Neural cell (in vitro differentiated cells): Measurements from ENCODE around the gene PTPRR. TPM values are rescaled to one million over a fixed set of nuclear protein-coding genes. Genes with fewer than 3 reads are reported as not detected.

Experiments used
- H2AFZ ChIP-seq: fragments of 200-600, 300-800 bp; sonication (generic), shearing (Covaris generic); 2 replicates; pipeline ENCODE4 v1.6.0; 2014; ENCODE audit warnings: low read depth, mild to moderate bottlenecking, antibody characterized with exemption, low read length, moderate library complexity
- H3F3A ChIP-seq: fragments of 200-600 bp; shearing (Covaris generic); 2 replicates; pipeline ENCODE4 v1.6.1; 2016; ENCODE audit warnings: mild to moderate bottlenecking, moderate library complexity, mixed read lengths, antibody characterized with exemption, low read length; ENCODE audit not compliant: insufficient read depth, poor library complexity, severe bottlenecking
- H3K27ac ChIP-seq: fragments of 200-600, 300-800 bp; sonication (generic), shearing (Covaris generic); 2 replicates; pipeline ENCODE4 v1.5.1; 2014; ENCODE audit warnings: mild to moderate bottlenecking, low read length, moderate library complexity
- H3K27me3 ChIP-seq: fragments of 300-800, 200-600 bp; sonication (generic), shearing (Covaris generic); 2 replicates; pipeline ENCODE4 v1.6.0; 2014; ENCODE audit warnings: mild to moderate bottlenecking, low read depth, low read length, moderate library complexity; ENCODE audit not compliant: insufficient read depth
- H3K36me3 ChIP-seq: fragments of 300-800, 200-600 bp; sonication (generic), shearing (Covaris generic); 2 replicates; pipeline ENCODE4 v1.5.1; 2014; ENCODE audit warnings: mild to moderate bottlenecking, antibody characterized with exemption, low read length, moderate library complexity; ENCODE audit not compliant: insufficient read depth
- H3K4me2 ChIP-seq: fragments of 300-800, 200-600 bp; sonication (generic), shearing (Covaris generic); 2 replicates; pipeline ENCODE4 v1.6.0; 2014; ENCODE audit warnings: mild to moderate bottlenecking, low read length
- H3K4me3 ChIP-seq: fragments of 300-800, 200-600 bp; sonication (generic), shearing (Covaris generic); 2 replicates; pipeline ENCODE4 v1.5.1; 2014; ENCODE audit warnings: mild to moderate bottlenecking, low read length, moderate library complexity
- H3K79me2 ChIP-seq: fragments of 200-600 bp; shearing (Covaris generic); replicated peaks from 2 replicates; pipeline ENCODE4 v1.6.0; 2014; ENCODE audit warnings: mild to moderate bottlenecking, low read length, moderate library complexity; ENCODE audit not compliant: insufficient read depth
- H3K9ac ChIP-seq: fragments of 300-800, 200-600 bp; sonication (generic), shearing (Covaris generic); 2 replicates; pipeline ENCODE4 v1.6.1; 2016; ENCODE audit warnings: mild to moderate bottlenecking, low read length, mixed read lengths
- H3K9me2 ChIP-seq: fragments of 200-600 bp; shearing (Covaris generic); 2 replicates; pipeline ENCODE4 v1.6.1; 2016; ENCODE audit warnings: mild to moderate bottlenecking, low read length, mixed read lengths; ENCODE audit not compliant: insufficient read depth
- H3K9me3 ChIP-seq: fragments of 200-600, 300-800 bp; sonication (generic), shearing (Covaris generic); 2 replicates; pipeline ENCODE4 v1.6.1; 2016; ENCODE audit warnings: mild to moderate bottlenecking, mixed run types, low read length, moderate library complexity, mixed read lengths
- H4K20me1 ChIP-seq: fragments of 200-600 bp; shearing (Covaris generic); 2 replicates; pipeline ENCODE4 v1.6.1; 2016; ENCODE audit warnings: mild to moderate bottlenecking, mixed run types; ENCODE audit not compliant: insufficient read depth
- CTCF ChIP-seq: fragments of 450-650 bp; IDR thresholded peaks from 2 replicates; pipeline ENCODE4 v1.5.1; 2014; ENCODE audit warnings: antibody characterized with exemption, mild to moderate bottlenecking, moderate library complexity; ENCODE audit not compliant: poor library complexity, severe bottlenecking
- EP300 ChIP-seq: fragments of 450-650 bp; conservative IDR thresholded peaks from 2 replicates; pipeline ENCODE4 v1.6.1; 2014; ENCODE audit warnings: antibody characterized with exemption, mild to moderate bottlenecking, moderate library complexity; ENCODE audit not compliant: poor library complexity, severe bottlenecking
- EZH2 ChIP-seq: fragments of 200-600, 300-800 bp; shearing (Covaris generic), sonication (generic); IDR thresholded peaks from 2 replicates; pipeline ENCODE4 v1.6.1; 2014; ENCODE audit warnings: antibody characterized with exemption, low read length, borderline replicate concordance, mild to moderate bottlenecking; ENCODE audit not compliant: insufficient read depth, poor library complexity, severe bottlenecking
- MXI1 ChIP-seq: fragments of 450-650 bp; conservative IDR thresholded peaks from 2 replicates; pipeline ENCODE4 v1.6.1; 2014; ENCODE audit warnings: antibody characterized with exemption, mild to moderate bottlenecking; ENCODE audit not compliant: poor library complexity, severe bottlenecking
- POLR2AphosphoS5 ChIP-seq: IDR thresholded peaks from 2 replicates; pipeline ENCODE4 v1.6.1; 2012
- RAD21 ChIP-seq: fragments of 450-650 bp; conservative IDR thresholded peaks from 2 replicates; pipeline ENCODE4 v1.6.1; 2014; ENCODE audit warnings: antibody characterized with exemption, mild to moderate bottlenecking, moderate library complexity
- REST ChIP-seq: IDR thresholded peaks from 2 replicates; pipeline ENCODE4 v1.6.1; 2012; ENCODE audit warnings: borderline replicate concordance
- SMC3 ChIP-seq: fragments of 450-650 bp; conservative IDR thresholded peaks from 2 replicates; pipeline ENCODE4 v1.6.1; 2014; ENCODE audit warnings: antibody characterized with exemption, mild to moderate bottlenecking, moderate library complexity; ENCODE audit not compliant: poor library complexity
- TAF1 ChIP-seq: IDR thresholded peaks from 2 replicates; pipeline ENCODE4 v1.6.1; 2012; ENCODE audit warnings: low read depth
- polyA plus RNA-seq: library from polyadenylated mRNA; depleted of rRNA; stranded (reverse); fragments of >200 nt; gene quantifications from 2 replicates; pipeline ENCODE4 v1.2.3, GENCODE V29; 2014

The PTPRR gene
- polyA plus RNA-seq, 1 donor from 2014 or later, result 2.2 TPM

GRCh38 chr12:70745048-70745447 is 175.5 kb downstream of the PTPRR start:
- Histone ChIP-seq H4K20me1 (no peaks in the 10 kb centered on the region), H3K9me3 (no peaks in the 10 kb centered on the region), H3K79me2 (no peaks in the 10 kb centered on the region), H3K9ac (no peak overlapping the region), H3F3A (no peaks in the 10 kb centered on the region), H3K36me3 (no peaks in the 10 kb centered on the region), H2AFZ (no peak overlapping the region), H3K27me3 (no peaks in the 10 kb centered on the region), H3K4me2 (no peak overlapping the region), H3K9me2 (no peaks in the 10 kb centered on the region), H3K4me3 (no peak overlapping the region), H3K27ac (no peak overlapping the region)
- TF ChIP-seq REST (no peak), POLR2AphosphoS5 (no peak), EZH2 (no peak), MXI1 (no peak), TAF1 (no peak), SMC3 (no peak), CTCF (no peak), RAD21 (no peak), EP300 (no peak)

GRCh38 chr12:70744178-70744577 is 176.4 kb downstream of the PTPRR start:
- H3K27me3 ChIP-seq, result no peaks in the 10 kb centered on the region
- H3K36me3 ChIP-seq, result no peaks in the 10 kb centered on the region
- H3K9me3 ChIP-seq, result no peaks in the 10 kb centered on the region
- H2AFZ ChIP-seq, result no peak overlapping the region
- H3K9me2 ChIP-seq, result no peaks in the 10 kb centered on the region
- H3K27ac ChIP-seq, result no peak overlapping the region
- H3K79me2 ChIP-seq, result no peaks in the 10 kb centered on the region
- no peak overlapping the region for H3K4me2 ChIP-seq
- no peaks in the 10 kb centered on the region for H4K20me1 ChIP-seq
- no peak overlapping the region for H3K4me3 ChIP-seq
- no peak overlapping the region for H3K9ac ChIP-seq
- no peaks in the 10 kb centered on the region for H3F3A ChIP-seq
- TF ChIP-seq POLR2AphosphoS5 (no peak), EP300 (no peak), RAD21 (no peak), EZH2 (no peak), REST (no peak), CTCF (no peak), MXI1 (no peak), SMC3 (no peak), TAF1 (no peak)
